Measurements from ENCODE around the gene TMOD1. TPM values are rescaled to one million over a fixed set of nuclear protein-coding genes. Genes with fewer than 3 reads are reported as not detected.
"Not testable (repeated sequence)": the region's sequence is repeated elsewhere in the genome, so short reads cannot be mapped to it uniquely, and the experiment has no call there.

TMOD1 gene
- total RNA-seq, 1 experiment from 2014 or later = 2.2 TPM

GRCh38 chr9:97584778-97585177 is 83.3 kb downstream of the TMOD1 start:
- DNase-seq (ENCODE audit: extremely low read depth, low read depth) = not testable (repeated sequence)

GRCh38 chr9:97586909-97587308 is 85.4 kb downstream of the TMOD1 start:
- DNase-seq (ENCODE audit: extremely low read depth, low read depth) = not testable (repeated sequence)

GRCh38 chr9:97591535-97591934 is 90.1 kb downstream of the TMOD1 start:
- no peak for DNase-seq (ENCODE audit: extremely low read depth, low read depth)

GRCh38 chr9:97592126-97592525 is 90.7 kb downstream of the TMOD1 start:
- no peak for DNase-seq (ENCODE audit: extremely low read depth, low read depth)

GRCh38 chr9:97593960-97594359 is 92.5 kb downstream of the TMOD1 start:
- no peak for DNase-seq (ENCODE audit: extremely low read depth, low read depth)

- no peak for DNase-seq (ENCODE audit: extremely low read depth, low read depth)
These were observed 93.0 kb downstream of the TMOD1 start for GRCh38 chr9:97594381-97594921.

GRCh38 chr9:97596906-97597305 is 95.4 kb downstream of the TMOD1 start:
- no peak for DNase-seq (ENCODE audit: extremely low read depth, low read depth)

- DNase-seq (ENCODE audit: extremely low read depth, low read depth) = peak; percentile 70
These were observed 97.2 kb downstream of the TMOD1 start for GRCh38 chr9:97598461-97599288.

GRCh38 chr9:97599314-97599846 is 97.9 kb downstream of the TMOD1 start:
- no peak for DNase-seq (ENCODE audit: extremely low read depth, low read depth)

- DNase-seq (ENCODE audit: extremely low read depth, low read depth) = no peak
These were observed 99.2 kb downstream of the TMOD1 start for GRCh38 chr9:97600531-97601227.

- DNase-seq (ENCODE audit: extremely low read depth, low read depth) = no peak
These were observed 99.9 kb downstream of the TMOD1 start for GRCh38 chr9:97601228-97601898.

GRCh38 chr9:97602430-97602829 is 101.0 kb downstream of the TMOD1 start:
- DNase-seq (ENCODE audit: extremely low read depth, low read depth) = no peak

GRCh38 chr9:97604901-97605645 is 103.6 kb downstream of the TMOD1 start:
- DNase-seq (ENCODE audit: extremely low read depth, low read depth) = no peak

GRCh38 chr9:97615439-97616072 is 114.1 kb downstream of the TMOD1 start:
- peak; percentile 58 for DNase-seq (ENCODE audit: extremely low read depth, low read depth)

GRCh38 chr9:97617939-97618416 is 116.5 kb downstream of the TMOD1 start:
- DNase-seq (ENCODE audit: extremely low read depth, low read depth) = no peak

GRCh38 chr9:97620063-97620462 is 118.6 kb downstream of the TMOD1 start:
- DNase-seq (ENCODE audit: extremely low read depth, low read depth) = not testable (repeated sequence)

- not testable (repeated sequence) for DNase-seq (ENCODE audit: extremely low read depth, low read depth)
These were observed 121.0 kb downstream of the TMOD1 start for GRCh38 chr9:97622483-97622882.

- no peak for DNase-seq (ENCODE audit: extremely low read depth, low read depth)
These were observed 122.5 kb downstream of the TMOD1 start for GRCh38 chr9:97623946-97624345.

GRCh38 chr9:97625620-97626019 is 124.2 kb downstream of the TMOD1 start:
- no peak for DNase-seq (ENCODE audit: extremely low read depth, low read depth)

GRCh38 chr9:97627624-97628023 is 126.2 kb downstream of the TMOD1 start:
- no peak for DNase-seq (ENCODE audit: extremely low read depth, low read depth)
